ENCODE data around the gene TMEM87B. TPM values are rescaled to one million over a fixed set of nuclear protein-coding genes. Genes with fewer than 3 reads are reported as not detected.

Gene TMEM87B
- total RNA-seq, 2 experiments from 2014 or later, result 13.9 to 22.8 TPM

DNA sequence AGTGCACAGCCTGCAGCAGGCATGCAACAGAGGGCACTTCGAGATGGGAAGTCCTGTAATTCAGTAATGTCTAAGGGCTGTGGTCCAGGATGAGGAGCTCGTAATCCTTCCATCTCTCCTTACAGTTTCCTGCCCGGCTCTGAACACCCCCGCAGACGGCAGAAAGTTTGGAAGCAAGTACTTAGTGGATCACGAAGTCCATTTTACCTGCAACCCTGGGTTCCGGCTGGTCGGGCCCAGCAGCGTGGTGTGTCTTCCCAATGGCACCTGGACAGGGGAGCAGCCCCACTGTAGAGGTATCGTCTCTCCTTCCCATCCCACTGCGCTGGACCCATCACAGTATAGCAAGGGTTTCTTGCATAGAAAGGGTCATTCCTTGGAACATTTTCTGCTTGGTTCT, 109.8 kb downstream of the TMEM87B start:
- Histone ChIP-seq H3K36me3 (ENCODE audit: insufficient read depth, low read length) (no peaks in the 10 kb centered on the region), H3K9me2 (ENCODE audit: insufficient read depth, low read length) (no peaks in the 10 kb centered on the region), H3K4me3 (ENCODE audit: low read depth, low read length, poor library complexity, severe bottlenecking) (no peak overlapping the region), H3K79me2 (ENCODE audit: insufficient read depth, low read depth, low read length) (no peaks in the 10 kb centered on the region), H3K27ac (ENCODE audit: low read depth, low read length, poor library complexity, severe bottlenecking) (no peak overlapping the region), H3K4me2 (ENCODE audit: low read length) (no peak overlapping the region), H3K4me1 (ENCODE audit: insufficient read depth, low read length, poor library complexity, severe bottlenecking) (peaks cover 13% of the 10 kb centered on the region), H3K9me3 (ENCODE audit: low read length) (no peaks in the 10 kb centered on the region), H2AFZ (ENCODE audit: low read length) (no peak overlapping the region), H4K20me1 (ENCODE audit: insufficient read depth, low read length) (no peaks in the 10 kb centered on the region)
- CTCF ChIA-PET (ENCODE audit: unreplicated experiment), result no interaction called here
- intact Hi-C loops (cut with micrococcal nuclease; ENCODE audit: unreplicated experiment), result no loop called here
- no peak for DNase-seq (ENCODE audit: low spot score)
- BruUV-seq (replicated peaks), result no TSS peak
- POLR2A ChIA-PET, result interaction anchor here (0.5 kb wide), 1 partner anchor 92 kb away, joined by 6 read pairs; no protein-coding TSS in a partner anchor
- TF ChIP-seq EZH2phosphoT487 (IDR thresholded peaks at IDR 0.05; ENCODE audit: borderline replicate concordance, low read depth, low read length), result no peak
- TF ChIP-seq, protein P1, sequence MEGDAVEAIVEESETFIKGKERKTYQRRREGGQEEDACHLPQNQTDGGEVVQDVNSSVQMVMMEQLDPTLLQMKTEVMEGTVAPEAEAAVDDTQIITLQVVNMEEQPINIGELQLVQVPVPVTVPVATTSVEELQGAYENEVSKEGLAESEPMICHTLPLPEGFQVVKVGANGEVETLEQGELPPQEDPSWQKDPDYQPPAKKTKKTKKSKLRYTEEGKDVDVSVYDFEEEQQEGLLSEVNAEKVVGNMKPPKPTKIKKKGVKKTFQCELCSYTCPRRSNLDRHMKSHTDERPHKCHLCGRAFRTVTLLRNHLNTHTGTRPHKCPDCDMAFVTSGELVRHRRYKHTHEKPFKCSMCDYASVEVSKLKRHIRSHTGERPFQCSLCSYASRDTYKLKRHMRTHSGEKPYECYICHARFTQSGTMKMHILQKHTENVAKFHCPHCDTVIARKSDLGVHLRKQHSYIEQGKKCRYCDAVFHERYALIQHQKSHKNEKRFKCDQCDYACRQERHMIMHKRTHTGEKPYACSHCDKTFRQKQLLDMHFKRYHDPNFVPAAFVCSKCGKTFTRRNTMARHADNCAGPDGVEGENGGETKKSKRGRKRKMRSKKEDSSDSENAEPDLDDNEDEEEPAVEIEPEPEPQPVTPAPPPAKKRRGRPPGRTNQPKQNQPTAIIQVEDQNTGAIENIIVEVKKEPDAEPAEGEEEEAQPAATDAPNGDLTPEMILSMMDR (conservative IDR thresholded peaks at IDR 0.05; ENCODE audit: low read length), result no peak

GRCh38 chr2:112165296-112165695, 110.2 kb downstream of the TMEM87B start:
- no peak overlapping the region for H3K4me3 ChIP-seq (ENCODE audit: low read depth, low read length, poor library complexity, severe bottlenecking)
- H3K36me3 ChIP-seq (ENCODE audit: insufficient read depth, low read length), result no peaks in the 10 kb centered on the region
- H4K20me1 ChIP-seq (ENCODE audit: insufficient read depth, low read length), result no peaks in the 10 kb centered on the region
- no peak overlapping the region for H3K27ac ChIP-seq (ENCODE audit: low read depth, low read length, poor library complexity, severe bottlenecking)
- intact Hi-C loops (cut with micrococcal nuclease; ENCODE audit: unreplicated experiment), result no loop called here
- no peaks in the 10 kb centered on the region for H3K9me3 ChIP-seq (ENCODE audit: low read length)
- ChIA-PET POLR2A (no interaction called here), CTCF (ENCODE audit: unreplicated experiment) (no interaction called here)
- no TSS peak for BruUV-seq (replicated peaks)
- H3K4me2 ChIP-seq (ENCODE audit: low read length), result no peak overlapping the region
- no peak for DNase-seq (ENCODE audit: low spot score)
- H3K4me1 ChIP-seq (ENCODE audit: insufficient read depth, low read length, poor library complexity, severe bottlenecking), result peaks cover 9% of the 10 kb centered on the region
- H2AFZ ChIP-seq (ENCODE audit: low read length), result no peak overlapping the region
- H3K79me2 ChIP-seq (ENCODE audit: insufficient read depth, low read depth, low read length), result no peaks in the 10 kb centered on the region
- no peak for TF ChIP-seq EZH2phosphoT487 (IDR thresholded peaks at IDR 0.05; ENCODE audit: borderline replicate concordance, low read depth, low read length)
- TF ChIP-seq, protein P1 (conservative IDR thresholded peaks at IDR 0.05; ENCODE audit: low read length), result no peak
- H3K9me2 ChIP-seq (ENCODE audit: insufficient read depth, low read length), result no peaks in the 10 kb centered on the region

GRCh38 chr2:112166806-112167499, 111.9 kb downstream of the TMEM87B start:
- H3K79me2 ChIP-seq (ENCODE audit: insufficient read depth, low read depth, low read length), result no peaks in the 10 kb centered on the region
- H2AFZ ChIP-seq (ENCODE audit: low read length), result no peak overlapping the region
- intact Hi-C loops (cut with micrococcal nuclease; ENCODE audit: unreplicated experiment), result no loop called here
- BruUV-seq (replicated peaks), result no TSS peak
- no peaks in the 10 kb centered on the region for H3K36me3 ChIP-seq (ENCODE audit: insufficient read depth, low read length)
- no peak overlapping the region for H3K4me2 ChIP-seq (ENCODE audit: low read length)
- no peaks in the 10 kb centered on the region for H3K4me1 ChIP-seq (ENCODE audit: insufficient read depth, low read length, poor library complexity, severe bottlenecking)
- ChIA-PET POLR2A (no interaction called here), CTCF (ENCODE audit: unreplicated experiment) (no interaction called here)
- H3K27ac ChIP-seq (ENCODE audit: low read depth, low read length, poor library complexity, severe bottlenecking), result no peak overlapping the region
- H3K9me3 ChIP-seq (ENCODE audit: low read length), result no peaks in the 10 kb centered on the region
- H4K20me1 ChIP-seq (ENCODE audit: insufficient read depth, low read length), result no peaks in the 10 kb centered on the region
- no peak overlapping the region for H3K4me3 ChIP-seq (ENCODE audit: low read depth, low read length, poor library complexity, severe bottlenecking)
- no peak for TF ChIP-seq EZH2phosphoT487 (IDR thresholded peaks at IDR 0.05; ENCODE audit: borderline replicate concordance, low read depth, low read length)
- no peaks in the 10 kb centered on the region for H3K9me2 ChIP-seq (ENCODE audit: insufficient read depth, low read length)
- no peak for DNase-seq (ENCODE audit: low spot score)

Data from OCI-LY7 (cell line).